T47D (cell line): Measurements from ENCODE around the gene MRPL49.
A peak's percentile ranks its signal among the peaks of the same experiment; 100 is the strongest.

Experiments used
- DNase-seq, 2 experiments: peaks; one replicate each; pipeline versions ENCODE4 v3.0.0 to v3.0.0-alpha.2; 2011 to 2012; ENCODE audit warnings: low read depth in 1 of 2, low spot score in 1 of 2
- JUND ChIP-seq: IDR thresholded peaks from 2 replicates; pipeline ENCODE4 v1.6.1; 2012; ENCODE audit warnings: low read depth
- in situ Hi-C: cut with HindIII; loops from 2 replicates; pipeline ENCODE4 v1.10.0; 2016; ENCODE audit warnings: low sequenced_read_pairs, low pct_unique_long_range_greater_than_20kb

Gene MRPL49

GRCh38 chr11:65127473-65128181 lies 5.5 kb downstream of the MRPL49 start:
- DNase-seq = no peak
- in situ Hi-C loops = no loop called here
- no peak for TF ChIP-seq JUND

DNA sequence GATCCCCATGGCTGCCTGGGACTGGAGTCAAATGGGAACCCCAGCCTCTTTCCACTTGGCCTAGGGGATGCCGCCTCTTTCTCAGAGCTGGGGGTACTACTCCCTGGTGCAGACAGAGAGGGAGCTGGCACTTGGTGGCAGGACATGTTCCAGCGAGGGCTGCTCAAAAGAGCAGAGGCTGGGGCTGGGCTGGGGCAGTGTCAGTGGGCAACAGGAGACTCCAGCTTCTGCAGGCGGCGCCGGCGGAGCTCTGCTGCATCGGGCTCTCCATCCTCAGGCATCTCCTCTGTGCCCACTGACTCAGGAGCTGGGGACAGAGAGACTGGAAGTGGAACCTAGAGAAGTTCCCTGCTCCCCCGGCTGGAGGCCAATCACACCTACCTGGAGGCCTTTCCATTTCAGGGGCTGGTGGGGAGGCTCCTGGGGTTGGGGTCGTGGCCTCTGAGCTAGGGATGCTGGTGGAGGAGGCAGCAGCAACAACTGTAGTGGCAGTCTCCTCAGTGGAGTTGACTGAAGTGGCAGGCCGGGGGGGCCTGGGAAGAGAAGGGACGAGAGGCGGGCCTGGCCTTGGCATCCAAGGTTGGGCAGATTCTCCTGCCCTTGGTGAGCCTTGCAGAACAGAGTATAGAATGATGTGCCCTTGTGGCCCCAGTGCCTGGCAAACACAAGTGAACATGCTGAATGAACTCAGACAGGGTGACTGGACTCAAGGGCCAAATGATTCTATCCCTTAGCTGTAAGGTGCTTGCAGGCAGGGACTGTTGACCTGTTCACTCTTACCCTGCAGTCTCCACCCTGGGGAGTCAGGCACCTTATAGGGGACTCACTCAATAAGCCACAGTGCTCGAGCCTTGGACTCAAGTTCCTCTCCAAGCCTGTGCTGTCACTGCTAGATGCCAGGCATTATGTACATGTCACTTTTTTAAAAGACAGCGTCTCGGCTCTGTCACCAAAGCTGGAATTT lies 6.3 kb downstream of the MRPL49 start:
- no peak for DNase-seq
- TF ChIP-seq JUND = no peak
- in situ Hi-C loops = no loop called here

- in situ Hi-C loops = no loop called here
- no peak for DNase-seq
- TF ChIP-seq JUND = no peak
Measured at GRCh38 chr11:65129649-65130441, 7.7 kb downstream of the MRPL49 start.

- no peak for TF ChIP-seq JUND
- DNase-seq = no peak
- in situ Hi-C loops = no loop called here
Measured at GRCh38 chr11:65130631-65131416, 8.7 kb downstream of the MRPL49 start.

DNA sequence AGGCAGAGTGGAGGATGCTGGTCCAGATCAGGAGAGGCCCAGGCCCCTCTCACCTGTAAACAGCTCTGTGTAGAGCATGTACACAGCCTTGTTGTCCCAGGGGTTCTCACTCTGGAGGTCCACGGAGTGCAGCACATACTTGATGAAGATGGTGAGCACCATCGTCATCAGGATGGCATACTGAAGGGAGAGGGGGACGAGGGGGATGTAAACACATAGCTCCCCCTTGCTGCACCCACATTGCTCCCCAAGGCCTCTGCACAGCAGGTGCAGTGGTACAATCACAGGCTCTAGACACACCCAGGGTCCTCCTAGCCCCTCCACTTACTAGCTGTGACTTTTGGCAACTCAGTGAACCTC lies 9.3 kb downstream of the MRPL49 start:
- in situ Hi-C loops = no loop called here
- TF ChIP-seq JUND = no peak
- DNase-seq = no peak

DNA sequence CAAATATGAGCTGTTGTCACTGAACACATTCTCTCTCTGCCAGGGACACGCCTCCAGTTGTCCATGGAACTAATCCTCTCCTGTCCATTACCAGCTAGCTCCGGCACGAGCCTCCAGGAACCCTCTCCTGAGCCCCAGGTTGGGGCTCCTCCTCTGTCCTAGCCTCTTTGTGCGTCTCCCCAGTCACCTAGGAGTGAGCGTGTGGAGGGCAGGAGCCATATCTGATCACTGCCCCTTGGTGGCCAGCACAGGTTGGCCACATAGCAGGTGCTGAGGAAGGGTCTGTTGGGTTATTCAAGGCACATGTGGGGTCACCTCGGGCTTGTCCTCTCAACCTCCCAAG lies 9.7 kb downstream of the MRPL49 start:
- no peak for TF ChIP-seq JUND
- in situ Hi-C loops = no loop called here

DNA sequence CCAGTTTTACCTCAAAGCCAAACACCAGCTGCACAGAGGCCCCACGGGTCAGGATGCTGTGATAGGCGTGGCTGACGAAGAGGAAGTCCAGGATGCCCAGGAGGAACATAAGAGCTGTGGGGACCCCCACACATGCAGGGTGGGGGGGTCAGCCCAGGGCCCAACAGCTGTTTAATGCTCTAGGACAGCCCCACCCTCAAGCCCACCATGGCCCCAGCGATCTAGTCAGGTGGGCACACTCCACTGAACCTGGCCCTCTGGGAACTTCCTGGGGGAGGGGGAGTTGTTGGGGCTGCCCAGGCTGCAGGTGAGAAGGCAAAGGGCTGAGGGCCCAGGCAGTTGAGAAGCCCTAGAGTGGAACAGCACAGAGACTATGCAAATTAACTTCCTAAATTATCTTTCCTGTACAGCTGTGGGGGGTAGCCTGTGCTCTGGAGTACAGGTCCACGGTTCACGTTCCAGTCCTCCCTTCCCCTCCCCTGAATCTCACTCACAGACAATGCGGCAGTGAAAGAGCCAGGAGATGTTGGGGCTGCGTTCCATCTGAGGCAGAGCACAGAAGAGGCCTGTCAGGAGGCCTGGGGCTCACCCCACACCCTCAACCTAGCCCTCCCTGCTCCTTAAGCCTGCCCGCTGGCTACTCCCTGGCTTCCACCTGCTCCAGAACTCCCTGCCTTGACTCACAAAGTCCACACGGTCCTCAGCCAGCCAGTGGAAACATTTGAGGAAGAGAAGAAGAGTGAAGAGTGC lies 10.3 kb downstream of the MRPL49 start:
- no peak for TF ChIP-seq JUND

More for the DNA sequence above, 9.7 kb downstream of the MRPL49 start:
- DNase-seq = no peak

DNA sequence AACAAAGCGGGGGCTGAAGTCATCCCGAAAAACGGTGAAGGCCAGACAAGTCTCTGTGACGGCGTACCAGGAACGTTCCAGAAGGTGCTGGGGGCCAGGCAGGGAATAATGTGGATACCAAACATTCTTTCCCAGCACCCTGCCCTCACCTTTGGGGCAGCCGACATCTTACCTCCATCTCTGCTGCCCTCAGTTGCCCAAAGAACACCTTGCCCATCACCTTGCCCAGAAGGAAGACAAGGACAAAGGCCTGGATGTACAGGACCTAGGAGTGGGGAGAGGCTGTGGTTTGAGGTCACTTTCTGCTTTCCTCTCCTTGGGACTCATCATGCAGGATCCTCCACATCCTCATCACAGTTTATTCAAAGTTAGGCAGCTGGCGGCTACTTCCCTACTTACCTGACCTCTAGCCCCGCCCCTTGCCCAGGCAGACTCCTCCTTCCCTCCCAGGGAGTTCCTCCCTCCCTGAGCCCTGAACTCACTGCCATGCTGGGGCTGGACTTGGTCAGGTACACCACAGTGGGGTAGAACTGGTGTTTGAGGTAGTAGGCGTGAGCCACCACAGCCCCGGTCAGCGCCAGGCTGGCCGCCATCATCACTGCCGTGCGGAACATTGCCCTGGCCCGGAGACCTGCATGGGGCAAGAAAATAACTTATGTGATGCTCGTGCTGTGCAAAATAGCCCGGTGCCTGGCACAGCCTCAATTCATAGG lies 11.0 kb downstream of the MRPL49 start:
- DNase-seq = peak; percentile 78 to 92
- no peak for TF ChIP-seq JUND
- in situ Hi-C loops = no loop called here

More for the DNA sequence above, 10.3 kb downstream of the MRPL49 start:
- no peak for DNase-seq
- in situ Hi-C loops = no loop called here

GRCh38 chr11:65133724-65134123 lies 11.6 kb downstream of the MRPL49 start:
- TF ChIP-seq JUND = no peak
- DNase-seq = no peak
- in situ Hi-C loops = no loop called here

GRCh38 chr11:65134240-65134951 lies 12.3 kb downstream of the MRPL49 start, which contains the start of gene SYVN1:
SYVN1 (minus strand) TSS chr11:65134519; CDS start chr11:65133601, 918 bp downstream.
- no peak for TF ChIP-seq JUND
- peak; percentile 91 to 96 for DNase-seq
- in situ Hi-C loops = no loop called here
